Endothelial cell of hepatic sinusoid (primary cell): ENCODE measurements around the gene SRPX.

ENCODE experiments used
- in situ Hi-C: cut with HindIII; loops from 2 replicates; pipeline ENCODE4 v1.10.0; 2017; ENCODE audit warnings: low sequenced_read_pairs

SRPX gene

GRCh38 chrX:38211891-38212635 lies 8.6 kb downstream of the SRPX start:
- in situ Hi-C loops = no loop called here

- in situ Hi-C loops = no loop called here
These were observed 14.1 kb downstream of the SRPX start for GRCh38 chrX:38206542-38206941.

GRCh38 chrX:38206036-38206435 lies 14.6 kb downstream of the SRPX start:
- in situ Hi-C loops = no loop called here

GRCh38 chrX:38205039-38205438 lies 15.6 kb downstream of the SRPX start:
- in situ Hi-C loops = no loop called here

- in situ Hi-C loops = no loop called here
These were observed 28.5 kb downstream of the SRPX start for GRCh38 chrX:38192007-38192810.

- in situ Hi-C loops = no loop called here
These were observed 31.0 kb downstream of the SRPX start for GRCh38 chrX:38189431-38190250.

- in situ Hi-C loops = no loop called here
These were observed 37.1 kb downstream of the SRPX start for GRCh38 chrX:38183596-38183995.

GRCh38 chrX:38181357-38181756 lies 39.3 kb downstream of the SRPX start:
- in situ Hi-C loops = no loop called here

- in situ Hi-C loops = loop anchor here (5.0 kb wide), 1 partner anchor 246 kb away; no protein-coding TSS in a partner anchor
These were observed 42.3 kb downstream of the SRPX start for GRCh38 chrX:38178396-38178795.

GRCh38 chrX:38175139-38175538 lies 45.5 kb downstream of the SRPX start:
- in situ Hi-C loops = loop anchor here (5.0 kb wide), 1 partner anchor 243 kb away; no protein-coding TSS in a partner anchor

- in situ Hi-C loops = no loop called here
These were observed 48.1 kb downstream of the SRPX start for GRCh38 chrX:38172596-38172995.

GRCh38 chrX:38170556-38170955 lies 50.1 kb downstream of the SRPX start:
- in situ Hi-C loops = no loop called here

GRCh38 chrX:38166478-38167083 lies 54.1 kb downstream of the SRPX start:
- in situ Hi-C loops = no loop called here

GRCh38 chrX:38165023-38165422 lies 55.6 kb downstream of the SRPX start:
- in situ Hi-C loops = no loop called here

GRCh38 chrX:38163193-38163592 lies 57.5 kb downstream of the SRPX start:
- in situ Hi-C loops = no loop called here

GRCh38 chrX:38156838-38157237 lies 63.8 kb downstream of the SRPX start:
- in situ Hi-C loops = no loop called here

GRCh38 chrX:38154818-38155217 lies 65.9 kb downstream of the SRPX start:
- in situ Hi-C loops = no loop called here

- in situ Hi-C loops = no loop called here
These were observed 66.3 kb downstream of the SRPX start for GRCh38 chrX:38154340-38154739.

- in situ Hi-C loops = no loop called here
These were observed 69.2 kb downstream of the SRPX start for GRCh38 chrX:38151441-38151840.

GRCh38 chrX:38150993-38151392 lies 69.7 kb downstream of the SRPX start:
- in situ Hi-C loops = no loop called here

GRCh38 chrX:38149016-38149415 lies 71.7 kb downstream of the SRPX start:
- in situ Hi-C loops = no loop called here
